GM19238 (cell line): ENCODE results near the gene ANK3.

ENCODE experiments used
- DNase-seq: peaks from one replicate; pipeline ENCODE4 v3.0.0; 2011; ENCODE audit warnings: low spot score; ENCODE audit not compliant: insufficient read length

Gene ANK3

GRCh38 chr10:60140651-60141632, 248.7 kb downstream of the ANK3 start:
- DNase-seq: no peak

GRCh38 chr10:60139798-60140566, 249.7 kb downstream of the ANK3 start:
- no peak for DNase-seq

- no peak for DNase-seq
These were observed 250.4 kb downstream of the ANK3 start for GRCh38 chr10:60139290-60139689.

GRCh38 chr10:60138842-60139241, 250.8 kb downstream of the ANK3 start:
- no peak for DNase-seq

GRCh38 chr10:60138026-60138425, 251.6 kb downstream of the ANK3 start:
- DNase-seq: no peak

GRCh38 chr10:60137292-60137992, 252.2 kb downstream of the ANK3 start:
- no peak for DNase-seq

- DNase-seq: no peak
These were observed 254.7 kb downstream of the ANK3 start for GRCh38 chr10:60135020-60135419.

GRCh38 chr10:60134548-60134947, 255.1 kb downstream of the ANK3 start:
- no peak for DNase-seq

DNA sequence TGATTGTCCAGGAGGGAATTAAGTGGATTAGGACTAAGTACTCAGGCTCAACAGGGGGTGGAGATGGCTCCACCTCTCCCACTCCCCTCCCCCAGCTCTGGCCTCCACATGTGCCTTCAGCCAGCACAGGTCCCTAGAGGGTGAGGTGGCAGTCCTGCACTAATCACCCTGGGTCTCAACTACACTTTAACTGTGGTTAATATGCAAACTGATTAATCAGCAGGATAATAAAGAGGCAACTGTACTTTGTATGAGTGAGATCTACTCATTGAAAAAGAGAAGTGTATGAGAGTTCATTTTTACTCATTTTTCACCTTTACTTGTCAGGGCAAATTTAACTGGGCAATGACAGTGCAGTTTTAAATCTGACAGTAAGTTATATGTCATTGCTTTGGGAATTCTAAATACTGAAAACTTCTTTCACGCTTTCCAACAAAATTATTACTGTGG, 259.5 kb downstream of the ANK3 start:
- DNase-seq: no peak

DNA sequence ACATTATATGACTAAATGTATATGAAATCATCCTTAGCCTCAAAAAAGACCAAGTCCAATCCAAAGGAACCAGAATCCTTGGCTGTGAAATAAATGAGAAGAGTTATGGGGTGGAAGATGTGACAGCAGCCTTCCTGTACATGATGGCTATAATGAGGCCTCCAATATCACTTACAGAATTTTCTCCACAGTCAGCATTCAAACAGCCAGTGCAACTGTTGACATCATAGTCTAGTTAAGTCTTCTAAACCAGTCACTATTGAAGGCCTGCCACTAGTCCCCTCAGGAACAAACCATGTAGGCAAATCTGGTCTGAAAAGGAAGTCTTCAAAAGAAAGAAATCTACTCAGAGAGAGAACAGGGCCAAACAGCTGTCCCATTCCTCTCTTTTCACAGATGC, 263.8 kb downstream of the ANK3 start:
- no peak for DNase-seq

GRCh38 chr10:60124536-60124935, 265.1 kb downstream of the ANK3 start:
- DNase-seq: no peak

GRCh38 chr10:60123668-60124067, 266.0 kb downstream of the ANK3 start:
- no peak for DNase-seq

- DNase-seq: no peak
These were observed 266.5 kb downstream of the ANK3 start for GRCh38 chr10:60123172-60123571.

GRCh38 chr10:60122190-60122589, 267.5 kb downstream of the ANK3 start:
- no peak for DNase-seq

- DNase-seq: no peak
These were observed 274.7 kb downstream of the ANK3 start for GRCh38 chr10:60114765-60115586.

DNA sequence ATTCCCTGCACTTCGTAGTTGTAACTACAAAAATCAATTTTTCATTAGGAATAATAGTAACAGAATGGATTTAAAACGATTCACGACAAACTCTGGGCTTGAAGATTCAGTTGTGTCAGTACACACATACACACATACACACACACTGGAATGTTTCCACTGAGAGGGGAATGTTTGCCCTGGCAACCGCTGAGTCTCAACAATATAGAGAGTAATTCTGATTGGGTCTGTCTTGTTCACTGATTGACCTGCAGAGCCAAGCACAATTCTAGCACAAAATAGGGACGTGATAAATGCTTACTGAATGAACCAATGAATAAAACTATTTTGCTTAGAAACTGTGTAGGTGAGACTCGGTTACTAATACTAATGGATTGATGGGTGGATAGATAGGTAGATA, 278.9 kb downstream of the ANK3 start:
- DNase-seq: no peak

DNA sequence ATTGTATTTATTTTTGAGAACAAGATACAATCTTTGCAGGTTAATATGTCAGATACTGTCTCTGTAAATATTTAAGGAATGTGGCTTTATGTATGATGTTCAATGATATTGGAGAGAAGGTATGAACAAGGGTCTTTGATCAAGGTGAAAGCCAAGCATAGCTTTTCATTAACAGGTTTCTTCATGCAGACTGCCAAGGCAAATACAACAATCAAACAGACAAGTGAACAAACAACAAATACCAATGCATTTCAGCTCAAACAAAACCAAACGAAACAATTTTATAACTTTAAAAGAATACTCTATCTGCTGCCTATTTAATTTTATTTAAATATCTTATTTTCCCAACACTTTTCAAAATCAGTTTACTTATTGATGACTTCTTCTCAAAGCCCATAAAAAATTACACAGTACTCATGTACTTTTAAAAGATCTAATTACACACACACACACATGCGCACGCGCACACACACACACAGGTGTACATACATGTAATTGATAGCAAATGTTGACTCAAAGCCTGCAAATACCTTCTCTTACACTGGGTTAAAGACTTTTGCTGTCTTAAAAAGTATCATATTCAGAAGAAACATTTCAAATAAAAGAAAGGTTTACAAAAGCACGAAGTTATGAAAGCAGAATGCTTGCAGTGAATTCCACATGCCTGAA, 282.2 kb downstream of the ANK3 start:
- no peak for DNase-seq

- no peak for DNase-seq
These were observed 284.4 kb downstream of the ANK3 start for GRCh38 chr10:60105295-60105695.

DNA sequence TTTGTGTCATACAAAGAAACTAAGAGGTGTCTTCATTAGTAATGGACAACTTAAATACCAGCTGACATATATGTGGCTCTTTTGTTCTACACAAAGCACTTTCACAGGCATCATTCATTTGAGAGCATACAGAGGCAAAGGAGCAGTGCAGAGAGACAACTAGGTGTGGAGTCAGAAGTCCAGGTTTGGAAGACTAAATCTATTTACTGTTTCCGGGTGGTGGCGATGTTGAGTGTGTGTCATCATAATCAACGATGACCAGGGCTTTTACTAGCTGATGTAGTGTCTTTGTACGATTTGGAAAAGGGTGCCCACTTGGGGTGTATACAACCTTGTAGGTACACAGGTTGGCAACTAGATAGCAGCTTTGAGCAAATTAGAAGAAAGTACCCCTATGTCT, 287.9 kb downstream of the ANK3 start:
- no peak for DNase-seq

DNA sequence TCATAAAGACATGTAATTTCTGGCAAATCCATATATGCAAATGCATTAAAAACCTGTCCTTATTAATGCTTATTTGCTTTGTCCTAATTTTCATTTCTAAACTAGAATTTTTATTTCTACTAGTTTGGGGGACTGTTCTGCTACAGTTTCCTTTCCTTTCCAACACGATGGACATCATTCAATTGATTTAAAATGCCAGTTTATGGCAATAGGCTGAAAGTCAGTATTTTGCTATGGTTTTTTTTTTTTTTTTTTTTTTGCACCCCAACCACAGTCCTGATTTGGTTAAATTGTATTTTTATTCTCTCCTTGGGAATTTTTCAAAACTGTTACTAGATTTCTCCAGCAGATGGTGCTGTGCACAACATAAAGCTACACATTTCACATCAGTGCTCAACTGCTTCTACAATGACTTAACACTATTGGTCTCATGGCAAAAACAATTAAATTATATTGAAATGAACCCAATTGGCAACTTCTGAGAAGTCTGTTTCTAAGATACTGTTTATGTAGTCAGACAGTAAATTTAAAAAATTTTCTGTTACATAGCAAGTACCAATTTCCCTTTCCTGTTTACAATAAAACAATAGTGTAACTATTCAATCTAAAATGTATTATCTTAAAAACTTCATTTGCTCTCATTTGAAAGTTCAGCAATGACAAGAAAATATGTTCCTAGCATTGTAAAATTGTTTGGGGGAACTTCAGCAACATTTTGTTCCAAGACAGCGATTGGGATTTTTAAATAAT, 289.5 kb downstream of the ANK3 start:
- no peak for DNase-seq
